ENCODE measurements around the gene FUBP3.

DNA sequence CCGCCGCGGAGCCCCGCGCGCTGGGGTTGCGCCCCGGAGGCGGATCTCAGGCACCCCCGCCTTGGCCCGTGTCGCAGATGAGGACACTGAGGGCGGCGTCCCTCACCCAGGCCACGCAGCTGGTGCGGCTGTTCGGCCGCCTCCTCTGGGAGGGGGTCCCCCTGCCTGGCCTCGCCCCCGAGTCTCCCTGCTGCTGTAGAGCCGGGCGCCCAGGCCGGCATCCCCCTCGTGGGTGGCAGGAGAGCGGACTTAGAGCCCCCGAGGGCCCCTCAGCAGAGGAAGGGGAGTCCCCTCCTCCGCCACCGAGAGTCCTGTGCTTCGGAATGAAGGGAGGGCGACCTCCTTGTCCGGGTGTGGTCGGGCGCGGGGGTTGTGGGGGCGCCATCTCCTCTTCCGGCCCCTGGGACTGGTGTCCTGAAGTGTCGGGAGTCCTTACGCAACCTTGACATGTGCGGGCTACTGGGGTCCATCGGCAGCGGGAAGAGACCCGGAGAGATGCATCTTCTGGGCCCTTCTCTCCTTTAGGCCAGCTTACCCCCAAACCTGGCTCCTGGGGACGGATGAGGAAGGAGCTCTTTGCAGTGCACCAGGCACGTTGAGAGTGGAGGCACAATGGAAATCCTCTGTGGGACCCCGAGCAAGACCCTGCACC, 102.5 kb downstream of the FUBP3 start:
- TF ChIP-seq, protein P1, sequence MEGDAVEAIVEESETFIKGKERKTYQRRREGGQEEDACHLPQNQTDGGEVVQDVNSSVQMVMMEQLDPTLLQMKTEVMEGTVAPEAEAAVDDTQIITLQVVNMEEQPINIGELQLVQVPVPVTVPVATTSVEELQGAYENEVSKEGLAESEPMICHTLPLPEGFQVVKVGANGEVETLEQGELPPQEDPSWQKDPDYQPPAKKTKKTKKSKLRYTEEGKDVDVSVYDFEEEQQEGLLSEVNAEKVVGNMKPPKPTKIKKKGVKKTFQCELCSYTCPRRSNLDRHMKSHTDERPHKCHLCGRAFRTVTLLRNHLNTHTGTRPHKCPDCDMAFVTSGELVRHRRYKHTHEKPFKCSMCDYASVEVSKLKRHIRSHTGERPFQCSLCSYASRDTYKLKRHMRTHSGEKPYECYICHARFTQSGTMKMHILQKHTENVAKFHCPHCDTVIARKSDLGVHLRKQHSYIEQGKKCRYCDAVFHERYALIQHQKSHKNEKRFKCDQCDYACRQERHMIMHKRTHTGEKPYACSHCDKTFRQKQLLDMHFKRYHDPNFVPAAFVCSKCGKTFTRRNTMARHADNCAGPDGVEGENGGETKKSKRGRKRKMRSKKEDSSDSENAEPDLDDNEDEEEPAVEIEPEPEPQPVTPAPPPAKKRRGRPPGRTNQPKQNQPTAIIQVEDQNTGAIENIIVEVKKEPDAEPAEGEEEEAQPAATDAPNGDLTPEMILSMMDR (IDR thresholded peaks at IDR 0.05 in 2 of 3, conservative IDR thresholded peaks at IDR 0.05 in 1 of 3; ENCODE audit: borderline replicate concordance in 1 of 3, insufficient read depth in 1 of 3, low read depth in 2 of 3, low read length in 2 of 3) = no peak
- TF ChIP-seq POLR2AphosphoS5 (IDR thresholded peaks at IDR 0.05; ENCODE audit: low read depth, low read length) = no peak
- no peak for TF ChIP-seq SP1 (IDR thresholded peaks at IDR 0.05; ENCODE audit: low read depth)

Measured in HCT116 (cell line).